Ishikawa (cell line): ENCODE data around the gene KLRK1.

ENCODE experiments used
- CEBPB ChIP-seq: IDR thresholded peaks from 2 replicates; pipeline ENCODE4 v1.6.1; 2012
- CREB1 ChIP-seq: IDR thresholded peaks from 2 replicates; pipeline ENCODE4 v1.6.1; 2012; ENCODE audit warnings: low read depth
- EGR1 ChIP-seq: IDR thresholded peaks from 2 replicates; pipeline ENCODE4 v1.6.1; 2012
- EP300 ChIP-seq: IDR thresholded peaks from 2 replicates; pipeline ENCODE4 v1.6.1; 2012; ENCODE audit warnings: borderline replicate concordance
- NFIC ChIP-seq: IDR thresholded peaks from 2 replicates; pipeline ENCODE4 v1.6.1; 2012
- RAD21 ChIP-seq: IDR thresholded peaks from 2 replicates; pipeline ENCODE4 v1.6.1; 2012; ENCODE audit warnings: low read depth
- TAF1 ChIP-seq: IDR thresholded peaks from 2 replicates; pipeline ENCODE4 v1.6.1; 2012; ENCODE audit warnings: low read depth, mild to moderate bottlenecking
- TCF12 ChIP-seq: IDR thresholded peaks from 2 replicates; pipeline ENCODE4 v1.6.1; 2012; ENCODE audit warnings: low read depth
- TEAD4 ChIP-seq: IDR thresholded peaks from 2 replicates; pipeline ENCODE4 v1.6.1; 2012
- YY1 ChIP-seq: IDR thresholded peaks from 2 replicates; pipeline ENCODE4 v1.6.1; 2012; ENCODE audit warnings: low read depth
- ZBTB7A ChIP-seq: IDR thresholded peaks from 2 replicates; pipeline ENCODE4 v1.6.1; 2012; ENCODE audit warnings: low read depth
- TF ChIP-seq, protein P1 (sequence below): IDR thresholded peaks from 2 replicates; pipeline ENCODE4 v1.6.1; 2012; ENCODE audit warnings: low read depth, mild to moderate bottlenecking
- TF ChIP-seq, protein P2 (sequence below): IDR thresholded peaks from 2 replicates; pipeline ENCODE4 v1.6.1; 2012

DNA sequence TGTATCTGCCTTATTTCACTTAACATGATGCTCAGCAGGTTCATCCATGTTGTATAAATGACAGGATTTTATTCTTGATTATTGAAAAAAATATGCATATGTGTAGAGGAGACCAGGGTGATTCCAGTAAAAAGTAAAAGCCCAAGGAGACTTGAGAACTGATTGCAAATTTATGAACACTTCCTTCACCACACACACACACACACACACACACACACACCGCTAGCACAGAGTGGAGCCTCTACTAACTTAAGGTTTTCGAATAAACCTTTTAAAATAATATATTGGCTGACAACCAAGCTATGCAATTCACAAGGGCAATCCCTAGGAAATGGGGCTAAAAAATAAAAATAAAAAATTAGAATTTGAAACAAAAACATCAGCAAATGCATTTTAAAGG is 8.3 kb upstream of the KLRK1 start:
- TF ChIP-seq TEAD4 = no peak
- TF ChIP-seq, protein P1, sequence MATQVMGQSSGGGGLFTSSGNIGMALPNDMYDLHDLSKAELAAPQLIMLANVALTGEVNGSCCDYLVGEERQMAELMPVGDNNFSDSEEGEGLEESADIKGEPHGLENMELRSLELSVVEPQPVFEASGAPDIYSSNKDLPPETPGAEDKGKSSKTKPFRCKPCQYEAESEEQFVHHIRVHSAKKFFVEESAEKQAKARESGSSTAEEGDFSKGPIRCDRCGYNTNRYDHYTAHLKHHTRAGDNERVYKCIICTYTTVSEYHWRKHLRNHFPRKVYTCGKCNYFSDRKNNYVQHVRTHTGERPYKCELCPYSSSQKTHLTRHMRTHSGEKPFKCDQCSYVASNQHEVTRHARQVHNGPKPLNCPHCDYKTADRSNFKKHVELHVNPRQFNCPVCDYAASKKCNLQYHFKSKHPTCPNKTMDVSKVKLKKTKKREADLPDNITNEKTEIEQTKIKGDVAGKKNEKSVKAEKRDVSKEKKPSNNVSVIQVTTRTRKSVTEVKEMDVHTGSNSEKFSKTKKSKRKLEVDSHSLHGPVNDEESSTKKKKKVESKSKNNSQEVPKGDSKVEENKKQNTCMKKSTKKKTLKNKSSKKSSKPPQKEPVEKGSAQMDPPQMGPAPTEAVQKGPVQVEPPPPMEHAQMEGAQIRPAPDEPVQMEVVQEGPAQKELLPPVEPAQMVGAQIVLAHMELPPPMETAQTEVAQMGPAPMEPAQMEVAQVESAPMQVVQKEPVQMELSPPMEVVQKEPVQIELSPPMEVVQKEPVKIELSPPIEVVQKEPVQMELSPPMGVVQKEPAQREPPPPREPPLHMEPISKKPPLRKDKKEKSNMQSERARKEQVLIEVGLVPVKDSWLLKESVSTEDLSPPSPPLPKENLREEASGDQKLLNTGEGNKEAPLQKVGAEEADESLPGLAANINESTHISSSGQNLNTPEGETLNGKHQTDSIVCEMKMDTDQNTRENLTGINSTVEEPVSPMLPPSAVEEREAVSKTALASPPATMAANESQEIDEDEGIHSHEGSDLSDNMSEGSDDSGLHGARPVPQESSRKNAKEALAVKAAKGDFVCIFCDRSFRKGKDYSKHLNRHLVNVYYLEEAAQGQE = no peak
- no peak for TF ChIP-seq CEBPB
- TF ChIP-seq NFIC = no peak
- no peak for TF ChIP-seq RAD21
- no peak for TF ChIP-seq CREB1
- no peak for TF ChIP-seq YY1
- no peak for TF ChIP-seq ZBTB7A
- TF ChIP-seq EP300 = no peak
- TF ChIP-seq TCF12 = no peak
- no peak for TF ChIP-seq TAF1
- TF ChIP-seq, protein P2, sequence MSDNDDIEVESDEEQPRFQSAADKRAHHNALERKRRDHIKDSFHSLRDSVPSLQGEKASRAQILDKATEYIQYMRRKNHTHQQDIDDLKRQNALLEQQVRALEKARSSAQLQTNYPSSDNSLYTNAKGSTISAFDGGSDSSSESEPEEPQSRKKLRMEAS = no peak
- no peak for TF ChIP-seq EGR1
